ENCODE results near the gene GAL3ST2.

DNA sequence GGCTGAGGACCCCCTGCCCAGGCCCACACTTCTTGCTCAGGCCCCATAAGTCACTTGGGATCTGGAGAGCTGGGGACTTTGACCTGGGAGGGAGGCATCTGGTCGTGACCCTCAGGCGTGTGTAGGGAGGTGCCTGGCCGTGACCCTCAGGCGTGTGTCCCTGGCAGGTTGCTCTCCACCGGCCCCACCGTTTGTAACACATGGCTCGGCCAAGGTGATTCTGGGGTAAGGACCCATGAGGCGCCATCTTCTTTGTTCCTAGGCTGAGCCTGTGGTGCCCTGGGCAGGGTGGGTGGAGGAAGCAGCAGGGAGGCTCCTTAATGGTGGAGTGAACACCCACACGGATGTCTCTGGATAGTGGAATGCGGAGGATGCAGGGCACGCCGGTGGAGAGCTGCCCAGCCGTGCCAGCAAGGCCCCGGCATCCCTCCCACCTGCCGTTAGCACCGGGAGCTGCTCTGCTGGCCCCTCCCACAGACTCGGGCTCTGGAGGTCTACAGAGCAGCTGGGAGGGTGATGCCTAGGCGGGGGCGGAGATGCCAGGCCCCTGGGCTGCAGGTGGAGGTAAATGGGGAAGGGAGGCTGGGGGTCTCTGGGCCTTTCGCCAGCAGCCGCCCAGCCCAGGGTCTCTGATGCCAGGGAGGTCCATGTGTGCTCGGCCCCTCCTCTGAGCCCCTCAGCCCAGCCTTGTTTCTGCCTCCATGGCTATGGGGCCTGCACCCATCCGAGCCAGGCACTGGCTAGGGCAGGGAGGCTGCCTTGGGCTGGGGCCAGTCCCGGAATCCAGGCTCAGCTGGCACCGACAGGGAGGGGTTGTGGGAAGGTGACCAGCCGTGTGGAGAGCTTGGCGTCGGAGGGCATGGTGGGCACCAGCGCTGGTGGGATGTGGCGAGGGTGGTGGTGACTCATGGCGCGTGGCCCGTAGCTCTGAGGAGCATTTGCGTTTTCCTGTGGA is 1.1 kb upstream of the GAL3ST2 start:
- TF ChIP-seq POLR2A (IDR thresholded peaks at IDR 0.05), result no peak
- TF ChIP-seq, protein P1, sequence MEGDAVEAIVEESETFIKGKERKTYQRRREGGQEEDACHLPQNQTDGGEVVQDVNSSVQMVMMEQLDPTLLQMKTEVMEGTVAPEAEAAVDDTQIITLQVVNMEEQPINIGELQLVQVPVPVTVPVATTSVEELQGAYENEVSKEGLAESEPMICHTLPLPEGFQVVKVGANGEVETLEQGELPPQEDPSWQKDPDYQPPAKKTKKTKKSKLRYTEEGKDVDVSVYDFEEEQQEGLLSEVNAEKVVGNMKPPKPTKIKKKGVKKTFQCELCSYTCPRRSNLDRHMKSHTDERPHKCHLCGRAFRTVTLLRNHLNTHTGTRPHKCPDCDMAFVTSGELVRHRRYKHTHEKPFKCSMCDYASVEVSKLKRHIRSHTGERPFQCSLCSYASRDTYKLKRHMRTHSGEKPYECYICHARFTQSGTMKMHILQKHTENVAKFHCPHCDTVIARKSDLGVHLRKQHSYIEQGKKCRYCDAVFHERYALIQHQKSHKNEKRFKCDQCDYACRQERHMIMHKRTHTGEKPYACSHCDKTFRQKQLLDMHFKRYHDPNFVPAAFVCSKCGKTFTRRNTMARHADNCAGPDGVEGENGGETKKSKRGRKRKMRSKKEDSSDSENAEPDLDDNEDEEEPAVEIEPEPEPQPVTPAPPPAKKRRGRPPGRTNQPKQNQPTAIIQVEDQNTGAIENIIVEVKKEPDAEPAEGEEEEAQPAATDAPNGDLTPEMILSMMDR (IDR thresholded peaks at IDR 0.05), result no peak
